LNCaP clone FGC (cell line): ENCODE results near the gene ZBED4.

Experiments
- DNase-seq: peaks from one replicate; pipeline ENCODE4 v3.0.0-alpha.2; 2011; ENCODE audit warnings: low read depth
- H3K4me3 ChIP-seq: 2 replicates; pipeline ENCODE4 v1.5.1; 2011; ENCODE audit warnings: mild to moderate bottlenecking, low read depth, low read length, control low read depth
- CTCF ChIP-seq: IDR thresholded peaks from 2 replicates; pipeline ENCODE4 v1.5.1; 2012; ENCODE audit warnings: mild to moderate bottlenecking; ENCODE audit not compliant: control insufficient read depth, insufficient read depth; ENCODE audit errors: extremely low read depth

ZBED4 gene, protein sequence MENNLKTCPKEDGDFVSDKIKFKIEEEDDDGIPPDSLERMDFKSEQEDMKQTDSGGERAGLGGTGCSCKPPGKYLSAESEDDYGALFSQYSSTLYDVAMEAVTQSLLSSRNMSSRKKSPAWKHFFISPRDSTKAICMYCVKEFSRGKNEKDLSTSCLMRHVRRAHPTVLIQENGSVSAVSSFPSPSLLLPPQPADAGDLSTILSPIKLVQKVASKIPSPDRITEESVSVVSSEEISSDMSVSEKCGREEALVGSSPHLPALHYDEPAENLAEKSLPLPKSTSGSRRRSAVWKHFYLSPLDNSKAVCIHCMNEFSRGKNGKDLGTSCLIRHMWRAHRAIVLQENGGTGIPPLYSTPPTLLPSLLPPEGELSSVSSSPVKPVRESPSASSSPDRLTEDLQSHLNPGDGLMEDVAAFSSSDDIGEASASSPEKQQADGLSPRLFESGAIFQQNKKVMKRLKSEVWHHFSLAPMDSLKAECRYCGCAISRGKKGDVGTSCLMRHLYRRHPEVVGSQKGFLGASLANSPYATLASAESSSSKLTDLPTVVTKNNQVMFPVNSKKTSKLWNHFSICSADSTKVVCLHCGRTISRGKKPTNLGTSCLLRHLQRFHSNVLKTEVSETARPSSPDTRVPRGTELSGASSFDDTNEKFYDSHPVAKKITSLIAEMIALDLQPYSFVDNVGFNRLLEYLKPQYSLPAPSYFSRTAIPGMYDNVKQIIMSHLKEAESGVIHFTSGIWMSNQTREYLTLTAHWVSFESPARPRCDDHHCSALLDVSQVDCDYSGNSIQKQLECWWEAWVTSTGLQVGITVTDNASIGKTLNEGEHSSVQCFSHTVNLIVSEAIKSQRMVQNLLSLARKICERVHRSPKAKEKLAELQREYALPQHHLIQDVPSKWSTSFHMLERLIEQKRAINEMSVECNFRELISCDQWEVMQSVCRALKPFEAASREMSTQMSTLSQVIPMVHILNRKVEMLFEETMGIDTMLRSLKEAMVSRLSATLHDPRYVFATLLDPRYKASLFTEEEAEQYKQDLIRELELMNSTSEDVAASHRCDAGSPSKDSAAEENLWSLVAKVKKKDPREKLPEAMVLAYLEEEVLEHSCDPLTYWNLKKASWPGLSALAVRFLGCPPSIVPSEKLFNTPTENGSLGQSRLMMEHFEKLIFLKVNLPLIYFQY

DNA sequence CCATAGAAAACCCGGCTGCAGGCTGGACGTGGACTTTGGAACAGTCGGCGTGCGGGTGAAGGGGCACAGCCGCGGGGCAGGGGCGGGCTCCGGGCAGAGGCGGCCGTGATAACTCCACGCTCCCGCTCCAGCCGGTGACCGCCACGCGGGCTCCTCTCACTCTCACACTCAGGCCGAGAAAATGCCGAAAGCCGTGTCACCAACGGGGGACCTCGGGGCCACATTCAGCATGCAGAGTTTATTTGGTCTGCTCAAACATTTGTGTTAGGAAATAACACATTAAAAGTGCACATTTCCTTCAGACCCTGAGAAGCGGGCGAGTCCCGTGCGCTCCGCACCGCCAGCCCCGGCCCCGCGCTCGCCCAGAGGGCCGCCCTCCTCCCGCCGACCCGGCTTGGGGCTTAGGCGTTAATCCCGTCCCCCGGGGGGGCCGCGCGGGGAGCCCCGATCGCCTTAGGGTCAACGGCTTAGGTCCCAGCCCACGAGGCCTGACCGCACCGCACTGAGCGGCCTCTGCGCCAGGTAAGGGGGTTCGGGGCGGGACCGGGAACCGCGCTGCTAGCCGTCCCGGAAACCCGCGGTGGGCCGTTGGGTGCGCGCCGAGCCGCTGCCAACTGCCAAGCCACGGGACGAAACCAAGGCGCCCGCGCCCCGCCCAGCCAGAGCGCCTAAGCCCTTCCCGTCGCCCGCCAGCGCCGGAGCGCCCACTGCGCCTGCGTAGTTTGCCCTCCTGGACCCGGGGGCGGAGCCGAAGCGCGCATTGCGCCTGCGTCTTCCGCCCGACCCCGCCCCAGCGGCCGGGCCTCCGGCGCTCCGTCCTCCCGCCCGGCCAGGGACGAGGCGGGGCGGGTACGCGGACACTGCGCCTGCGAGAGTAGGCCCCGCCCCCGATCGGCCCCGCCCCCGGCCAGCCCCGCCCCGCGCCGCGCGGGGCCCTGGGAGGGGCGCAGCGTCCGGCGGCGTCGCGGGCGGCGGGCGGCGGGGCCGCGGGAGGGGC lies at the start of gene ZBED4:
ZBED4 (plus strand) TSS at position 947 of the 997 bp plus-strand sequence. CDS start 29,819 bp downstream, outside the sequence.
- H3K4me3 ChIP-seq: peak within 1 kb of the TSS; percentile 84
- DNase-seq: peak; percentile 80
- no peak for TF ChIP-seq CTCF

DNA sequence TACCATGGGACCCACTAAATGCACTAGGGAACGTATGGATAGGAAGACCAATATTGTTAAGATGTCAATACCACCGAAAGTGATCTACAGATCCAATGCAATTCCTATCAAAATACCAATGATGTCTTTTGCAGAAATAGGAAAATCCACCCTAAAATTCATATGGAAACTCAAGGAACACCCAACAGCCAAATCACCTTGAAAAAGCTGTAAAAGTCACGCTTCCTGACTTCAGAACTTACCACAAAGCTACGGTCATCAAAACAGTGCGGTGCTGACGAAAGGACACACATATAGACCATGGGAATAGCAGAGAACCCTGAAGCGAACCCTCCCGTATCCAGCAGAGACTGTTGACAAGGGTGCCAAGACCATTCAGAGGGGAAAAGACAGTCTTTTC lies 46.5 kb upstream of the ZBED4 start:
- no peak for DNase-seq
- H3K4me3 ChIP-seq: no peak overlapping the region
- no peak for TF ChIP-seq CTCF

DNA sequence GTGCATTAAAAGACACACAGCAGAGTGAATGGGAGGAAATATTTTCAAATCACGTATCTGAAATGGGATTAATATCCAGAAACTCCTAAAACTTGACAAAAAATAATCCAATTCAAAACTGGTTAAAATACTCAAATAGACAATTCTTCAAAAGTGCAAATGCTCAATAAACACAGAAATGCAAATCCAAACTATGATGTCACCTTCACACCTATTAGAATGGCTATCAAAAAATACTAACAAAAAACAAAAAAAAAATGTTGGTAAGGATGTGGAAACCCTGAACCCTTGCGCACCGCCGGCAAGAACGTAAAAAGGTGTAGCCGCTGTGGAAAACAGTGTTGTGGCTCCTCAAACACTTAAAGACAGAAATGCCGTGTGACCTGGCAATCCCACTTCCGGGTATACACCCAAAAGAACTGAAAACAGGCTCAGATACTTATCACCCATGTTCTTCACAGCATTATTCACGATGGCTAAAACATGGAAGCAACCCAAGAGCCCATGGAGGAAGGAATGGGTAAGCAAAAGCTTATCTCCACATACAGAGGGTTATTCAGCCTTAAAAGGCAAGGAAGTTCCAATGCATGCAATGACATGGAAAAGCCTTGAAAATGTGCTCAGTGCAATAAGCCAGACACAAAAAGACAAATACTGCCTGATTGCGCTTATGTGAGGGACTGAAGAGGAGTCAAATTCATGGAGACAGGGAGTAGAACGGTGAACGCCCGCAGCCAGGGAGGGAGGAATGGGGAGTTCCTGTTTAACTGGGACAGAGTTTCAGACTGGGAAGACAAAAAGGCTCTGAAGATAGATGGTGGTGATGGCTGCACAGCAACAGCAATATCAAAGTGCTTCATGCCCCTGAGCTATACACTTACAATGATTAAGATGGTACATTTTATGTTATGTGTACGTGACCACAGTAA lies 45.6 kb upstream of the ZBED4 start:
- no peak for TF ChIP-seq CTCF
- no peak overlapping the region for H3K4me3 ChIP-seq
- no peak for DNase-seq

DNA sequence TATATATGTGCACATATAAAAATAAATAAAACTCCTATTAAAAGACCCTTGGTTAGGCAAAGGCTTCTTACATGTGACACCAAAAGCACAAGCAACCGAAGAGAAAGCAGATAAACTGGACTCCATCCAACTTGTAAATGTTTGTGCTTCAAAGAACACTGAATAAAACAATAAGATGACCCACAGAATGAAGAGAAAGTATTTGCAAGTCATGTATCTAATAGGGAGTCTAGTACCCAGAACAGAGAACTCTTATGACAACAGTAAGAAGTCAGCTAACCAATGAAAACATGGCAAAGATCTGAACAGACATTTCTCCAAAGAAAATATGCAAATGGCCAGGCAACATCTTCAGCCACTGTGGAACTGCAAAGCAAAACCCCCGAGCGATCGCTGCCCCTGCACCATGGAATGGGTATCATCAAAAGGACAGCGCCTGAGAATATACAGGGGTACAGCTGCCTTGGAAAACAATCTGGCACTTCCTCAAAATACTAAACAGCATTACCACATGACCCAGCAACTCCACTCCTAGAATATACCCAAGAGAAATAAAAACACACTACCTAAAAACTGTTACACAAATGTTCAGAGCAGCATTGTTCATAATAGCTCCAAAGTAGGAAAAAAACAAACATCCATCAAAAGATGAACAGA lies 43.2 kb upstream of the ZBED4 start:
- no peak for TF ChIP-seq CTCF
- H3K4me3 ChIP-seq: no peak overlapping the region
- peak; percentile 25 for DNase-seq

GRCh38 chr22:49811020-49811791 lies 42.4 kb upstream of the ZBED4 start:
- H3K4me3 ChIP-seq: no peak overlapping the region
- no peak for DNase-seq
- TF ChIP-seq CTCF: no peak
